ENCODE measurements around the gene NCBP2.

DNA sequence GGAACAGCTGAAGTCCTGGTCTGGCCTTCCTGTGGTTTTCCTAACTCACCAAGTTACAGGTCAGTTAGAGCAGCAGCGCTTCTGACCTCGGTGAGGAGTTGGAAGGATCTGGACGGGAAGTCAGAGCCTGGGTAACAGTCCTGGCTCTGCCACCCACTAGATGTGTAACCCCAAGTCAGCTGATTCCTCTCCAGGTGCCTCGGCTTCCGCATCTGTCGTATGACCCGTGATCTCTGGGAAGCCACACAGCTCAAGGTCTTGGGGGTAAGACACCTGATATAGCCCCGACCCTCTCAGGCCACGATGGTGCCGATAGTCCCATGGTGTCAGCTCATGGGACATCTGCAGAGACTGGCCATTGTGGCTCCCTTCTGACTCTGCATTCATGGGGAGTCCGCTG, 34.6 kb upstream of the NCBP2 start:
- TF ChIP-seq EZH2 (IDR thresholded peaks at IDR 0.05; ENCODE audit: borderline replicate concordance, low read depth, low read length, severe bottlenecking): no peak
- TF ChIP-seq, protein P1, sequence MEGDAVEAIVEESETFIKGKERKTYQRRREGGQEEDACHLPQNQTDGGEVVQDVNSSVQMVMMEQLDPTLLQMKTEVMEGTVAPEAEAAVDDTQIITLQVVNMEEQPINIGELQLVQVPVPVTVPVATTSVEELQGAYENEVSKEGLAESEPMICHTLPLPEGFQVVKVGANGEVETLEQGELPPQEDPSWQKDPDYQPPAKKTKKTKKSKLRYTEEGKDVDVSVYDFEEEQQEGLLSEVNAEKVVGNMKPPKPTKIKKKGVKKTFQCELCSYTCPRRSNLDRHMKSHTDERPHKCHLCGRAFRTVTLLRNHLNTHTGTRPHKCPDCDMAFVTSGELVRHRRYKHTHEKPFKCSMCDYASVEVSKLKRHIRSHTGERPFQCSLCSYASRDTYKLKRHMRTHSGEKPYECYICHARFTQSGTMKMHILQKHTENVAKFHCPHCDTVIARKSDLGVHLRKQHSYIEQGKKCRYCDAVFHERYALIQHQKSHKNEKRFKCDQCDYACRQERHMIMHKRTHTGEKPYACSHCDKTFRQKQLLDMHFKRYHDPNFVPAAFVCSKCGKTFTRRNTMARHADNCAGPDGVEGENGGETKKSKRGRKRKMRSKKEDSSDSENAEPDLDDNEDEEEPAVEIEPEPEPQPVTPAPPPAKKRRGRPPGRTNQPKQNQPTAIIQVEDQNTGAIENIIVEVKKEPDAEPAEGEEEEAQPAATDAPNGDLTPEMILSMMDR (IDR thresholded peaks at IDR 0.05; ENCODE audit: borderline replicate concordance, extremely low read depth, low read length, poor library complexity, severe bottlenecking): no peak
